ENCODE results near the gene TMEM123.

TMEM123 gene

DNA sequence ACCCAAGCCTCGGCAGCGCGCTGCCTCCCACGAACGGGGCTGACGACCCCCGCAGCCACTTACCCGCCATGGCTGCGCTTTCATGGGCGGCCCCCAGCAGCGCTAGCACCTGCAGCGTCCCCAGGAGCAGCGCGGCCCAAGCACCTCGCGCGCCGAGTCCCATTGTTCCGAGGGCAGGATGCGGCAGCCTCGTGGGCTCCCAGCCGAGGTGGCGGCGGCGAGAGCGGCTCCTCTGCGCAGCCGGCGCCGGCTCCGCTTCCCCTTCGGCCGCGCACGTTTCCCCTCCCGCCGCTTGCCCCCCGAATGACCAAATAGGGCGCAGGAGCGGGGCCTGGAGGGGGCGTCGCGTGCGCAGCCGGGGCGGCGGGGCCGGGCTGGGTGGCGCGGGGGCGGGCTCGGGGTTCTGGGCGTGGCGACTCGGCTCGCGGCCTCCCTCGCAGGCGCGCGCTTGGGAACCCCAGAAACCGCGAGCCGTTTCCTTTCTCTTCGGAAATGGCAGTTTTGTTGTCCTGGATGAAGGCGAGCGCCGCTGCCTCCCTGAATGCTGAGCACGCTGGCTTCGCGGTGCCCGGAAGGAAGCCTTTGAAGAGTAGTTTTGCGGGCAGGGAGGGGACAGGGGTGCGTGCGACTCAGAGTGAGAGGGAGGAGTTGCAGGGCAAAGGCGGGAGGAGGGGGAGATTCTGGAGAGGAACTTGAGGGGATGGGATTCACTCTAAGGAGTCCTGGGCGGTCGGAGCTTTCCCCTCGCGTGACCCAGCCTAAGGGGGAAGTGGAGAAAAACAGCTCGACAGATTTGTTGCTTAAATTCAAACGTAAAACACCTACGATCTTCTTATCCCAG is at the start of gene TMEM123:
Gene TMEM123, minus strand, starts transcription at position 305 of the 841 bp plus-strand sequence. Its CDS starts 142 bp downstream, at position 163.
- peak; percentile 60 for DNase-seq

DNA sequence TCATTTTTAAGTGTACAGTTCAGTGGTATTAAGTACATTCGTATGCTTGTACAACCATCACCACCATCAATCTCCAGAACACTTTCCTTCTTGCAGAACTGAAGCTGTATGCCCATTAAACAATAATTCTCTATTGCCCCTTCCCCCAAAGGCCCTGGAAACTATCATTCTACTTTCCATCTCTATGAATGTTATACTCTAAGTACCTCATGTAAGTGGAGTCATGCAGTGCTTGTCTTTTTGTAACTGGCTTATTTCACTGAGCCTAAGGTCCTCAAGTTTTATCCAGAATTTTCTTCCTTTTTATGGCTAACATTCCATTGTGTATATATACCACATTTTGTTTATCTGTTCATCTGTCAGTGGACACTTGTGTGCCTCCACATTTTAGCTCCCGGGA is 48.3 kb upstream of the TMEM123 start:
- no peak for DNase-seq

DNA sequence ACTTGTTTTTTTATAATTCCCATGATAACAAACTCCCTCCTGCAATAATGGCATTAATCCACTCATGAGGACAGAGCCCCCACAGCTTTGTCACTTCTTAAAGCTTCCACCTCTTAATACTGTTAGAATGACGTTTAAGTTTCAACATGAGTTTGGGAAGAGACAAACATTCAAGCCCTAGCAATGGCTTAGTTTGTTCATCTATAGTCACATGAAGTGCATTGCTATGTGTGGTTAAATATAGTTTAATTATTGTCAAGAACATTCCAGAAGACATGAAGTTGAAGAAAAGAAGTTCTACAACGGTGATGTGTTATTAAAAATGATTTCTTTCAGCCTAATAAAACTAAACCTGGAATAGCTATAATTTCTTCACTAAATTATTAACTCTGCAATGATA is 47.4 kb upstream of the TMEM123 start:
- DNase-seq = no peak

DNA sequence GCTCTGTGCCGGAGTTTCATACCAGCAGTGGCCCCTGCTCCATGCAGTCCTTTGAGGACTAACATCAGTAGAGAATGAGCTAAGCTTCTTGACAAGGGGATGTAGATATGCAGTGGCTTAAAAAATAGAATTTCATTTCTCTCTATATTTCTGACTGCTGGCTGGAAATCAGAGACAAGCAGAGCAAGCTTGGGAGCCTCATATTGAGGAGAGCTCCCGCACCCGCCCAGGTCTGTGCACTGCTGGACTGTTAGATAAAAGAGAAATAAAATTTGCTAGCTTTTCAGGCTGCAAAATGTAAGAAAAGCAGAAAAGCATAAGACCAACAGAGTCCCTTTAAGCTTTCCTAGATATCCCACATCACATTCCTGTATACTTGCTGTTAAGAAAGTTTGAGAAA is 46.6 kb upstream of the TMEM123 start:
- no peak for DNase-seq

GRCh38 chr11:102497061-102497460 is 44.5 kb upstream of the TMEM123 start:
- no peak for DNase-seq

- peak; percentile 63 for DNase-seq
These were observed 42.8 kb upstream of the TMEM123 start for GRCh38 chr11:102495161-102496042.

- no peak for DNase-seq
These were observed 41.7 kb upstream of the TMEM123 start for GRCh38 chr11:102494216-102494615.

DNA sequence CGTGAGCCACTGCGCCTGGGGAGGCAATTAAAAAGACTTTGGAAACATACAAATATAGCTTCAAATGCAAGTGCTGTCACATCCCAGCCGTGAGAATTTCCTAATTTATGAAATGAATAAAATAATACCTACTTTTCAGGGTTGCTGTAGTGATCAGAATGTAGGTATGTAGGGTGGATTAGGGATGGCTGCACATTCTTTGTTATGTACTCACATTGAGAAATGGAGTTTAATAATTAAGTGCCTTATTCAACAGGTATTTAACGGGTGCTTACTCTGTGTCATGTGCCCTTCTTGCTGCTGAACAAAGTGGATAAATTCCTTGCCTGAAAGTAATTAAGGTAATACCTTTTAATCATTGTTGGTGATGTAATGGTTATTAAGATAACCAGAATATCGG is 41.0 kb upstream of the TMEM123 start:
- DNase-seq = no peak

DNA sequence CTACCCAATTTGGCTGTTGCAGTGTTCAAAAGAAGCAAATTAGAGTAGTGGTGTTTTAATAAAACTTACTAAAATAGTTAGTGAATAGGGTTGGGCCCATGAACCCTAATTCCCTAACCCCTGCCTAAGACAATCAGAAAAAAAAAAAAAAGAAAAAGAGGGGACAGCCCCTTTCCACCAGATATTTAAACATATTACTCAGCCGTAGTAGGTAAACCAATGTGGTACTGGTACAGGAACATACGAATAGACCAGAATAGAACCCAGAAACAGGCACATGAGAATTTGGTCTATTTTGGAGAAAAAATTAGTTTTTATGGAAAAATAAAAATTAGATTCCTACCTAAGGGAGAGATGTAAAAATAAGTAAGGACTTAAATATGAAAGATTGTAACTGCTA is 39.4 kb upstream of the TMEM123 start:
- no peak for DNase-seq

- DNase-seq = no peak
These were observed 36.9 kb upstream of the TMEM123 start for GRCh38 chr11:102489186-102490145.

DNA sequence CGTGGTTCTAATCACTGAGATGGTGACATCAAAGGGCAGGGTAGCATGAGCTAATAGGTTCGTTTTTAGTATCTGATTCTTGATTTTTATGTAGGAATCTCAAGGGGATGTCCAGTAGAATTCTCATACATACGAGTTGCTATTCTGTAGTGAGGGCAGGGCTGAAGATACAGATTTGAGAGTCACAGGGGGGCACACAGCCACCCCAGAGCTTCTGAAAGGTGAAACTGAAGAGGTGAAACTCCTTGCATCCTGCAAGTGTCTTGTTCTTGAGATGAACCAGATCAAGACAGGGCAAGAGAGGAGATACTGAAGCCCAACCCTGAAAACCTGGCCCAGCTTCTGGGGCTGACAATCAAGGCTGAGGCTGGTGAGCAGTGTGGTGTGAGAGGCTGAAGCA is 35.6 kb upstream of the TMEM123 start:
- DNase-seq = no peak

DNA sequence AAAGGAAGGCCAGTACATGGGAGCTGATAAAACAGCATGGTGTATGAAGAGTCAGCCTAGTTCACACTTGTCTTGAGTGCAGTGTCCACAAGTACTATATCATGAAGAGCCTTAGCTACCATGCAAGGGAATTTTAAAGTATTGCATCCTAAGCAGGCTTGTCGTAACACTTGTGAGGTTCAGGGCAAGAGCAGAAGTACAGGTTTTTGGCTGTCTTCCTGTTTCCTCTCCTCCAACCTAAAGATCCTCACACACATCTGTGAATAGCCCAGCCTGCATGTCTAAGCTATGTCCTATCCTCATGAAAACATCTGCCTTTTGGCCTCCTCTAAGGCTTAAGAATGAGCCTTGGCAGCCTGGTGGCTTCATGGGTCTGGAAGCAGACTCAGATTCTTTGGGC is 34.6 kb upstream of the TMEM123 start:
- DNase-seq = no peak

DNA sequence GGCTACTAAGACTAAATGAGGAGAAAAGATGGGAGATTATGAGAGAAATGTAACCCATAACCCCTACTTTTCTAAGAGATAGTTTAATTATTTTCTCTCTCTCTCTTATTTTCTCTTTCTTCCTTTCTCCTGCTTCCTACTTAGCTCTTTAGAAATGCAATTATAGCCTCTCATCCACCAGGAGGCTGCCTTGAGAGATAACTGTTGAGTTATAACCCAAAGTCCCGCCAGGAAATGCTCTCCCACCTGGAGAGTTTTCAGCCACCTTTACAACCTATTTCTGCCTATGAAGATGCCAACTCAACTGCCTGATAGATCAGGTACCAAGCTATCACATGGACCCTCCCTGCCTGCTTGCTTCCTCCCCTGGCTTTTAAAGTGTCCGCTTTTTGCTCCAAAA is 34.0 kb upstream of the TMEM123 start:
- no peak for DNase-seq

GRCh38 chr11:102485095-102485722 is 32.6 kb upstream of the TMEM123 start:
- DNase-seq = no peak

- no peak for DNase-seq
These were observed 29.9 kb upstream of the TMEM123 start for GRCh38 chr11:102482433-102482832.

DNA sequence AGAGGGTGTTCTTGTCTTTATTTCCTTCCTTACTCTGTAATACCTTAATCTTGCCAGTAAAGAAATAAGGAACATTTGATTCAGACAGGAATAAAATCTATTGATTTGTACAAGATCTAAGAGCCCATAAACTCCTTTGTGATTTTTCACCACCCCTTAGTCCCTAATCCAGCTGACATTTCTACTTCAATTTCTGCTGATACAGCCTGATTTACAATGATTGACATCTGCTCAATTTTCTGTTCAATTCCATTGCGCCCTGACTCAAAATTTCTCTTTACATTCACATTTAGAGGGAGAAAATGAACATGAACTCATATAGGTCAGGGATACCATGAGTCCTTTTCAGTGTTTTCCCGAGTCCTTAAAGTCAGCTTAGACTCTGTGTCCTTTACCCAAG is 27.2 kb upstream of the TMEM123 start:
- DNase-seq = no peak

DNA sequence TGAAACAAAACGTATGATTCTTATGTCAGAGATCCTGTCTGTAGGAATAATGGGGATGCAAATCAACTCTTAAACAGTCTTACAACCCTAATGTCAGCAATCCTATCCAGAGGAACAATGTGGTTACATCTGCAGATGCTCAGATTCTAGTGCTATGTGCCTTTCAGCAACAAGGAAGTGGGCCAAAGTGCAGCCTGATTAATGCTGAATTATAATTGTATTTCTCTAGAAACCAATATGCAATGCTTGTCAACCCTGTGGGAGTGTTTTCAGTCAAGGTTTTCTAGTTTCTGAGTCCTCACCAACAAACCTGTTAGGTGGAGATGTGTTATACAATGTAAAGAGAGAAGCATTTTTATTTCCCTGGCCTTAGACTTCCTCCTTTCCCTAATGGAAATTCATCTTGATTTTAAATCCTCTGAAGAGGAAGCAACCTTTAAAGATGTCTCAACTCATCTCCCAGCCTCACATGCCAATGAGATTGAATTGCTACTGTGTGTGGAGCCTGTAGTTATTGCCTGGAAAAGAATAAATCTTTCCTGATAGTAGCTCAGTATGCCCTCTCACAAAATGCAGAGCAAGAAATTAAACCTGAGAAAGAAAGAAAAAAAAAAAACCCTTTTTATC is 26.2 kb upstream of the TMEM123 start:
- no peak for DNase-seq

DNA sequence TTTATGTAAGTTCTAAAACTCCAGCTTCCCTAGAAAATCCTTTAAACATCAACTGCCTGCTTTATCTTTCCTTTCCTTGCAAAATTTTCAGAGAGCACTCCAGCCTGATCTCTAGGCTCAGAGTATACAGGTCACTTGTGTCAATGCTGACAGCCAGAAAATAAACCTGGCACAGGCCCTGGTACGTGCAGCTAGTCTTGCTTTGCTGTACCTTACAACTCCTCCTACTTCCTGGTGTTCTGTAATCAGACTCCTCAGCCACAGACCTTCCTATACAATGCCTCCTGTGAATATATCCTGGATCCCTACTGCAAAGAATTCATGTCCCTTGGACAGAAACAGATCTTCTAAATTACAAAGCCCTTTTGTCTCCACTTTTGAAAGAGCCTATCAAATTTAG is 24.2 kb upstream of the TMEM123 start:
- DNase-seq = no peak

DNA sequence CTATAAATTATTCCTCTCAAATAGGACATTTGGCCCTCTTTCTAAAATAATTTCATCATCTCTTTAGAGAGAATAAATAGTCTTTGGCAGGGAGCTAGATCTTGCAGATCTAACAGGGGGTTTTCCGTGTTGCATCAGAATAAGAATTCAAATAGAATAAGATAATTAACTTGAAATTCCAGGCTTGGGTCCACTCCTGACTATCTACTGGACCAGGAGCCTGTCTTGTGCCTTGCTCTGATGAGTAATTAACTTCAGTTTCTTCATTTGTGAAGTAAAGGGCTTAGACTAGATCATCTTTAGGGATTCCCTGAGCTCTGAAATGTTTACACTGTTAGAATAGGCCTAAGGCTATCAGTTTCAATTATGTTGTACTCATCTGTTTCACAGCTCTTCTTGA is 23.5 kb upstream of the TMEM123 start:
- DNase-seq = no peak

GRCh38 chr11:102473543-102473942 is 21.0 kb upstream of the TMEM123 start:
- peak; percentile 7 for DNase-seq

DNA sequence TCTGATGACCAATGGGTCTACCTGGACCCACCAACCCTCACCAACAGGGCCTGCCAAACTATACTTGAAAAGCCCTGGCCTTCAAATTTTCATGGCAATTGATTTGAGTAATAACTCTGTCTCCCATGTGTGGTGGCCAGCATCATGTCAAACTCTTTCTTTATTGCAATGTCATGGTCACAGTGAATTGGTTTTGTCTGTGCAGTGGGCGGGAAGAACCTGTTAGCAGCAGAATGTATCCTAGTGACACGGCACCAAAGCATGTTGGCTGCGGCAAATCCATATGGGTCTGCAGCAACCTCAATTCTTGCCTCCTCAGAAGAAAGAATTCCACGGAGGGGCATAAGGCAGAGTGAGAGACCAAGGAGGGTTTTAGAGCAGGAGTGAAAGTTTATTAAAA is 19.6 kb upstream of the TMEM123 start:
- no peak for DNase-seq

- DNase-seq = no peak
These were observed 18.9 kb upstream of the TMEM123 start for GRCh38 chr11:102471474-102471873.
